Transverse colon (tissue), 4 donors: ENCODE results near the gene LRPAP1.

ENCODE experiments used
- CTCF ChIP-seq, 5 experiments: fragments of 200-600 bp in 3 of 5; fragments of 450-650 bp in 2 of 5; sonication (generic) in 3 of 5; IDR thresholded peaks; 1 replicate in 2 of 5; 2 replicates in 3 of 5; pipeline ENCODE4 v1.5.1; 2016 to 2017; ENCODE audit warnings: antibody characterized with exemption in 5 of 5, inconsistent platforms in 3 of 5, mild to moderate bottlenecking in 2 of 5, moderate library complexity in 1 of 5
- POLR2A ChIP-seq: fragments of 450-650 bp; IDR thresholded peaks from one replicate; pipeline ENCODE4 v1.6.1; 2016; ENCODE audit warnings: antibody characterized with exemption, mild to moderate bottlenecking, moderate library complexity
- POLR2AphosphoS5 ChIP-seq, 3 donors: sonication (generic); formaldehyde crosslinking; IDR thresholded peaks; one replicate each; pipeline ENCODE4 v1.6.1; 2016; ENCODE audit warnings: antibody characterized with exemption in 3 of 3

GRCh38 chr4:3465698-3466671 is 66.2 kb downstream of the LRPAP1 start:
- TF ChIP-seq POLR2A (no peak), CTCF (IDR thresholded peaks at IDR 0.05) (no peak), POLR2AphosphoS5 (IDR thresholded peaks at IDR 0.05) (no peak)
